CD4-positive, CD25-positive, alpha-beta regulatory T cell (primary cell): Measurements from ENCODE around the gene FBXO33. TPM values are rescaled to one million over a fixed set of nuclear protein-coding genes. Genes with fewer than 3 reads are reported as not detected.
"Not testable (repeated sequence)": the region's sequence is repeated elsewhere in the genome, so short reads cannot be mapped to it uniquely, and the experiment has no call there.

Experiments used
- ATAC-seq, 2 donors: fragments of 150-1000 bp; cut with Tn5 transposase; one replicate each; pipeline ENCODE4 v1.10.0; 2021; ENCODE audit warnings: low read depth in 2 of 2, moderate number of reproducible peaks in 2 of 2, moderate library complexity in 1 of 2
- DNase-seq, 3 donors: peaks; one replicate each; pipeline versions ENCODE4 v3.0.0 to v3.0.0-alpha.2; 2012 to 2022; ENCODE audit warnings: mixed read lengths in 1 of 3
- H3K27ac ChIP-seq: one replicate; pipeline ENCODE4 v1.7.0; 2013; ENCODE audit warnings: mild to moderate bottlenecking, low read length; ENCODE audit not compliant: insufficient read depth, poor library complexity, severe bottlenecking
- H3K27me3 ChIP-seq: one replicate; pipeline ENCODE4 v1.7.0; 2013; ENCODE audit warnings: low read length; ENCODE audit not compliant: control insufficient read depth, insufficient read depth
- H3K36me3 ChIP-seq: one replicate; pipeline ENCODE4 v1.7.0; 2013; ENCODE audit warnings: mild to moderate bottlenecking, low read length, moderate library complexity; ENCODE audit not compliant: control insufficient read depth, insufficient read depth
- H3K4me1 ChIP-seq: 2 replicates; pipeline ENCODE4 v1.7.0; 2013; ENCODE audit warnings: mild to moderate bottlenecking, low read length; ENCODE audit not compliant: insufficient read depth, control insufficient read depth, poor library complexity, severe bottlenecking
- H3K4me3 ChIP-seq: one replicate; pipeline ENCODE4 v1.7.0; 2013; ENCODE audit warnings: low read depth, mild to moderate bottlenecking, low read length, moderate library complexity
- H3K9me3 ChIP-seq, 2 experiments: 1 replicate in 1 of 2; 2 replicates in 1 of 2; pipeline ENCODE4 v1.7.0; 2013; ENCODE audit warnings: low read length in 2 of 2, mild to moderate bottlenecking in 1 of 2, moderate library complexity in 1 of 2; ENCODE audit not compliant: control insufficient read depth in 2 of 2
- H3K27ac Mint-ChIP-seq, 3 donors: one replicate each; pipeline ENCODE4 v1.8.0; 2020 to 2022; ENCODE audit warnings: mild to moderate bottlenecking in 3 of 3, mixed read lengths in 3 of 3, moderate library complexity in 2 of 3
- H3K27me3 Mint-ChIP-seq: one replicate; pipeline ENCODE4 v1.8.0; 2022; ENCODE audit warnings: mild to moderate bottlenecking, mixed read lengths
- H3K36me3 Mint-ChIP-seq: one replicate; pipeline ENCODE4 v1.8.0; 2020; ENCODE audit warnings: mixed read lengths
- H3K4me1 Mint-ChIP-seq, 4 donors: one replicate each; pipeline ENCODE4 v1.8.0; 2020 to 2022; ENCODE audit warnings: mixed read lengths in 4 of 4, mild to moderate bottlenecking in 1 of 4
- H3K4me3 Mint-ChIP-seq, 4 donors: one replicate each; pipeline ENCODE4 v1.8.0; 2020 to 2022; ENCODE audit warnings: mild to moderate bottlenecking in 4 of 4, mixed read lengths in 4 of 4, moderate library complexity in 3 of 4
- H3K9me3 Mint-ChIP-seq, 7 donors: one replicate each; pipeline ENCODE4 v1.8.0; 2020 to 2022; ENCODE audit warnings: mixed read lengths in 7 of 7, mild to moderate bottlenecking in 3 of 7, moderate library complexity in 2 of 7
- polyA plus RNA-seq, 4 donors: library from polyadenylated mRNA; unstranded; fragments of 300-500 nt; fragmentation: Illumina TruSeq; gene quantifications; one replicate each; pipeline ENCODE4 v1.2.3, GENCODE V29; 2021
- total RNA-seq: library from RNA; stranded (reverse); gene quantifications from one replicate; pipeline ENCODE4 v1.2.3, GENCODE V29; 2022

Gene FBXO33
- total and polyA plus RNA-seq, 5 donors from 2014 or later, result 16.0 to 59.9 (median 18.6) TPM

DNA sequence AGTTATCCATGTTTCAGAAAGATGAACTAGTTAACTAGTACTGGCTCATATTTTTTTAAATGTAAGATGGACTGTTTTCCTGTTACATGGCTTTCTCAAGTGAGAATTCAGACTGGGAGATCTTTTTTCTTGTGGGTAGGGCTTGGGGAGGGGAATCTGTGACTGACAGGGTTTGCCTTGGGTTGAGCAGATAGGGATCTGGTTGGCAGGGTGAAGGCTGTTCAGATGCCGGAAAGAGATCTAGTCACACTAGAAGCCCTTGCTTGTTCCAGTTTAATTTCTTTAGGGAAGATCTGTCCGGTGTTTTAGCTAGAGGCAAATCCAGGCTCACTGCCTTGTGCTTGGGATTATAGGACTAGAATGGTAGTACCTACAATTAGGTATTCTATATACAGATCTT is 63.2 kb downstream of the FBXO33 start:
- Mint-ChIP-seq H3K9me3 (peaks cover 0 to 18% (median 0%) of the 10 kb centered on the region in 7 donors), H3K27ac (no peak overlapping the region)
- no peak overlapping the region for H3K4me3 ChIP-seq

DNA sequence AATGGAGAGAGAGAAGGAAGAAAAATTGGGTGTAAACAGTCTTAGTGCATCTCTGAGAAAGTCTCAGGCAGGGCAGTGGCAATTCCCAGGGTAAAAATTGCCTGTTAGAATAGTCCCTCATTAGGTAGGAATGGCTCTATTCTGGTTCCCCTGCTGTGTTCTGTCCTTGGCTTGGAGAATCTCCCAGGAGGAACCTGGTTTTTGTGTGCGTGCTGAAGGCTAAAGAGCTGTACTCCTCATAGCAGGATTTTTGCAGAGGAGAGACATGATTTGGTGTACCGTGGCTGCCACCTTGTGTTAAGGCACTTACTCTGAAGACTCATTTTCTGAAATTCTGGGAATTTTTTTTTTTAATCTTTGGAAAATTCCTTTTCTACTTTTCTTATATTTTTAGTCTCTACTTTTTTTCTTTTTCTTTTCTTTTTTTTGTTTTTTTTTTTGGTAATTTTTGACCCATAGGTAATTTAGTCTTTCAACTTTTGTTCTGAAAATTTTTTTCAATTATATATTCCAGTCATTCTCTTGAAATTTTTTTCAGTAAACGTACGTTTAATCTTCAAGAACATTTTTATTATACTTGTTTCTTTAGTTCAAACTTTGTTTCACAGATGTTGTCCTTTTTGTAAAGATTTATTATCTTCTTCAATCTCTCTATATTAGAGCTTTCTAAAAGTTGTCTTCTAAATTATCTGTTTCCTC is 63.8 kb downstream of the FBXO33 start:
- H3K4me1 ChIP-seq, result no peaks in the 10 kb centered on the region
- DNase-seq (peak in 2 of 3 donors; percentile 12 to 40), ATAC-seq (no peak)
- no peak overlapping the region for H3K4me3 ChIP-seq
- Mint-ChIP-seq H3K27me3 (no peaks in the 10 kb centered on the region), H3K9me3 (peaks cover 0 to 24% (median 2%) of the 10 kb centered on the region in 7 donors), H3K27ac (peak overlapping the region in 1 of 3 donors; percentile 57), H3K4me3 (no peak overlapping the region), H3K4me1 (peaks cover 5 to 16% (median 5%) of the 10 kb centered on the region in 4 donors), H3K36me3 (peaks cover 45% of the 10 kb centered on the region)
- no peaks in the 10 kb centered on the region for H3K27me3 ChIP-seq
- no peak overlapping the region for H3K27ac ChIP-seq
- H3K36me3 ChIP-seq, result peaks cover 12% of the 10 kb centered on the region
- H3K9me3 ChIP-seq, result peaks cover 11 to 12% of the 10 kb centered on the region in 2 experiments

More for the DNA sequence above, 63.2 kb downstream of the FBXO33 start:
- peaks cover 7% of the 10 kb centered on the region for H3K36me3 ChIP-seq
- no peaks in the 10 kb centered on the region for H3K27me3 ChIP-seq
- no peak overlapping the region for H3K4me3 Mint-ChIP-seq
- no peaks in the 10 kb centered on the region for H3K4me1 ChIP-seq
- peaks cover 42% of the 10 kb centered on the region for H3K36me3 Mint-ChIP-seq
- ATAC-seq (no peak), DNase-seq (no peak)
- H3K9me3 ChIP-seq, result peaks cover 9 to 11% of the 10 kb centered on the region in 2 experiments
- no peak overlapping the region for H3K27ac ChIP-seq
- H3K4me1 Mint-ChIP-seq, result peaks cover 5 to 11% (median 5%) of the 10 kb centered on the region in 4 donors
- no peaks in the 10 kb centered on the region for H3K27me3 Mint-ChIP-seq

DNA sequence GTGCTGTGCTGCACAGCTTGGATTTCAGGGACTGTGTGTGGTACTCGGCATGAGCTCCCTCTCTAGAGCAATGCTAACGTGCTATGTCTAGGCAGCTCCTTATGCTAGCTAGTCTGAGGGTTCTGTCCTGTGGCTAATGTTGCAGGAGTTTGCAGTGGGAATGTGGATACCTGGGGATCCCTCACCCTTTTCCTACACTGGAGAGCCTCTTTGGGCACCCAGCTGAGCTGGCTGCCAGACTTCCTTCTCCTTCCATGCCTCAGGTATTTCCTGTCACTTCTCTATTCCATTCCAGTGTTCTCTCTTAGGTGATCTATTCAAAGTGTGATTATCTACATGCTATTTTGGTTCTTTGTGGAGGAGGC is 64.9 kb downstream of the FBXO33 start:
- H3K36me3 ChIP-seq, result peaks cover 18% of the 10 kb centered on the region
- peaks cover 5 to 22% (median 9%) of the 10 kb centered on the region in 4 donors for H3K4me1 Mint-ChIP-seq
- H3K27me3 ChIP-seq, result no peaks in the 10 kb centered on the region
- H3K27me3 Mint-ChIP-seq, result no peaks in the 10 kb centered on the region
- peaks cover 11 to 15% of the 10 kb centered on the region in 2 experiments for H3K9me3 ChIP-seq
- H3K4me3 ChIP-seq, result no peak overlapping the region
- no peak overlapping the region for H3K4me3 Mint-ChIP-seq
- peaks cover 51% of the 10 kb centered on the region for H3K36me3 Mint-ChIP-seq
- H3K4me1 ChIP-seq, result no peaks in the 10 kb centered on the region
- no peak overlapping the region for H3K27ac ChIP-seq
- ATAC-seq (no peak), DNase-seq (no peak)
- peaks cover 0 to 34% (median 6%) of the 10 kb centered on the region in 7 donors for H3K9me3 Mint-ChIP-seq
- H3K27ac Mint-ChIP-seq, result peak overlapping the region in 1 of 3 donors; percentile 9

DNA sequence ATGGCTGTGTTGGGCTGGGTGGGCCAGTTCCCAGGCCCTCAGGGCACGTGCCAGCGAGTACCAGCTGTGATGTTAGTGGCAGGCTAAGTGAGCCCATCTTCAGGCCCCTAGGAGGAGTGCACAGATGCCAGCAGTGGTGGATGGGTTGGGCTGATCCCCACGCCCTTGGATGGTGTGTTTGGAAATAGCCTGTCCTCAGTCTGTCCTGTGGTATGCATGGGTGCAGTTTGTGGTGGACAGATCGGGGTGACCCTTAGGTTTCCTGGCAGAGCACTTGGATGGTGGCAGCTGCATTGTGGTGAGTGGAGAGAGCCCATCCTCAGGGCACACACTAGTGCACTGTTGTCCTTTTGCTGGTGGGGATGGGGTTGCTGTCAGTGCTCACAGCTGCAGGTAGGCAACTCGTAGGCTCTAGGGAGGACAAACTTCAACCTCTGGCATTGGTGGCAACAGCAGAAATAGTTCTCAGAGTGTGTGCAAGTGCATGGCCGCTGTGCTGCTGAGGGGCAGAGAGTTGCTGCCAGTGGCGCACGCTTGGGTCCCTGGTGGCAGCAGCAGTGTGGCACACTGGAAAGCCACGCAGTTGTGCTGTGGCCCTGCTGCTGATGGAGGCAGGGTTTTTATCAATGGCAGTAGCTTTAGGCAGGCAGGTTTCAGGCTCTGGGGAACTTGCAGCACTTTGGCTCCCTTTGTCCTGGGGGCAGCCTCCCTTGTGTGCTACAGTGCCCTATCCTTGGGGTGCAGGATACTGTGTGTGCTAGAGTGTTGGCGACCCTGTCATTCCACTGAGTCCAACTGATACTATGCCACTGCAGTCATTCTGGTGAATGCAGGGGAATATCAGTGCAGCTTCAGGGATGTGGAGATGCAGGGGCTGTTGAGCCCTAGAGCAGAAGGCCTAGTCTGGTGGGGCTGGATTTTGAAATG is 65.5 kb downstream of the FBXO33 start:
- Histone ChIP-seq H3K4me3 (no peak overlapping the region), H3K27me3 (no peaks in the 10 kb centered on the region), H3K27ac (no peak overlapping the region), H3K9me3 (peaks cover 11 to 15% of the 10 kb centered on the region in 2 experiments), H3K4me1 (no peaks in the 10 kb centered on the region), H3K36me3 (peaks cover 18% of the 10 kb centered on the region)
- H3K4me3 Mint-ChIP-seq, result no peak overlapping the region
- ATAC-seq (no peak), DNase-seq (no peak)
- peaks cover 54% of the 10 kb centered on the region for H3K36me3 Mint-ChIP-seq
- no peaks in the 10 kb centered on the region for H3K27me3 Mint-ChIP-seq
- peaks cover 5 to 24% (median 9%) of the 10 kb centered on the region in 4 donors for H3K4me1 Mint-ChIP-seq
- H3K9me3 Mint-ChIP-seq, result peaks cover 0 to 34% (median 8%) of the 10 kb centered on the region in 7 donors
- peak overlapping the region in 1 of 3 donors; percentile 12 for H3K27ac Mint-ChIP-seq

DNA sequence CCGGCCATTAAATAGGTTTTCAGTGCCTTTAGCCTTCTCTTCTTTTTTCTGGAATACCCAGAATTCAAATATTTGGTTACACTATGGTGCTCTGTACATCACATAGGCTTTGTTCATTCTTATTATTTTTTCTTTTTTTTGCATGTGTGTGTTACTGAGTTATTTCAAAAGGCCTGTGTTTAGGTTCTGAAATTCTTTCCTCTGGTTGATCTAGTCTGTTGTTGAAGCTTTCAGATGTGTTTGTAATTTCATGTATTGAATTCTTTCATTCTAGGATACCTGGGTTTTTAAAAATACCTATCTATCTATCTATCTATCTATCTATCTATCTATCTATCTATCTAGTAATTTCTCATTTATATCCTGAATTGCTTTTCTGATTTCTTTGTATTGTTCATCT is 66.9 kb downstream of the FBXO33 start:
- ATAC-seq (no peak), DNase-seq (no peak)
- peaks cover 3% of the 10 kb centered on the region for H3K27me3 Mint-ChIP-seq
- peaks cover 0 to 34% (median 8%) of the 10 kb centered on the region in 7 donors for H3K9me3 Mint-ChIP-seq
- H3K9me3 ChIP-seq, result peaks cover 11 to 15% of the 10 kb centered on the region in 2 experiments
- no peaks in the 10 kb centered on the region for H3K27me3 ChIP-seq
- peaks cover 8 to 32% (median 11%) of the 10 kb centered on the region in 4 donors for H3K4me1 Mint-ChIP-seq
- no peaks in the 10 kb centered on the region for H3K4me1 ChIP-seq
- H3K36me3 Mint-ChIP-seq, result peaks cover 60% of the 10 kb centered on the region
- H3K27ac ChIP-seq, result no peak overlapping the region
- no peak overlapping the region for H3K4me3 Mint-ChIP-seq
- H3K27ac Mint-ChIP-seq, result no peak overlapping the region
- peaks cover 18% of the 10 kb centered on the region for H3K36me3 ChIP-seq
- no peak overlapping the region for H3K4me3 ChIP-seq

DNA sequence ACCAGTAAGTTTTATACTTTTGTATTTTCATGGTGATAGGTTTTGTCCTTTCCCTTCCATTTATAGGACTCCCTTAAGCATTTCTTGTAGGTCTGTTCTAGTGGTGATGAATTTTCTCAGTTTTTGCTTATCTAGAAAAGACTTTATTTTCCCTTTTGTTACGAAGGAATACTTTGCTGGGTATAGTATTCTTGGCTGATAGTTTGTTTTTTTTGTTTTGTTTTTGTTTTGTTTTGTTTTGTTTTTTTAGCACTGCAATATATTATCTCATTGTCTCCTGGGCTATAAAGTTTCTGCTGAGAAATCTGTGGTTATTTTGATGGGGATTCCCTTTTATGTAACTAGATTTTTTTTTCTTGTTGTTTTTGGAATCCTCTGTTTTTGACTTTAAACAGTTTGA is 67.7 kb downstream of the FBXO33 start:
- no peaks in the 10 kb centered on the region for H3K27me3 ChIP-seq
- no peak overlapping the region for H3K27ac Mint-ChIP-seq
- no peak for DNase-seq
- peaks cover 10 to 33% (median 11%) of the 10 kb centered on the region in 4 donors for H3K4me1 Mint-ChIP-seq
- no peak overlapping the region for H3K4me3 Mint-ChIP-seq
- H3K36me3 ChIP-seq, result peaks cover 19% of the 10 kb centered on the region
- no peaks in the 10 kb centered on the region for H3K4me1 ChIP-seq
- H3K9me3 Mint-ChIP-seq, result peaks cover 0 to 34% (median 9%) of the 10 kb centered on the region in 7 donors
- no peak overlapping the region for H3K4me3 ChIP-seq
- H3K36me3 Mint-ChIP-seq, result peaks cover 68% of the 10 kb centered on the region
- peaks cover 5% of the 10 kb centered on the region for H3K27me3 Mint-ChIP-seq
- no peak overlapping the region for H3K27ac ChIP-seq
- ATAC-seq, result no peak
- H3K9me3 ChIP-seq, result peaks cover 11 to 15% of the 10 kb centered on the region in 2 experiments

DNA sequence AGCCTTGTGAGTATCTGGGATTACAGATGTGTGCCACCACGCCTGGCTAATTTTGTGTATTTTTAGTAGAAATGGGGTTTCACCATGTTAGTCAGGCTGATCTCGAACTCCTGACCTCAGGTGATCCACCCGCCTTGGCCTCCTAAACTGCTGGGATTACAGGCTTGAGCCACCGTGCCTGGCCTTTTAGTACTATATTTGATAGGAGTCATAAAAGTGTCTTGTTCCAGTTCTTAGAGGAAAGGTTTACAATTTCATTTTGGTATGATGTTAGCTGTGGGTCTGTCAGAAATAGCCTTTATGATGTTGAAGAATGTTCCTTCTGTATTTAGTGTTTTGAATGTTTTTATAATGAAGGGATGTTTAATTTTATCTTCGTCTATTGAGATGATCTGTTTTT is 70.7 kb downstream of the FBXO33 start:
- H3K27ac Mint-ChIP-seq, DNase-seq, H3K27ac ChIP-seq, ATAC-seq, H3K27me3 ChIP-seq, H3K27me3 Mint-ChIP-seq, H3K4me3 Mint-ChIP-seq, H3K4me3 ChIP-seq, H3K4me1 ChIP-seq: not testable (repeated sequence)
- H3K9me3 ChIP-seq, result peaks cover 11 to 15% of the 10 kb centered on the region in 2 experiments
- H3K36me3 ChIP-seq, result peaks cover 19% of the 10 kb centered on the region
- Mint-ChIP-seq H3K9me3 (peaks cover 0 to 37% (median 9%) of the 10 kb centered on the region in 7 donors), H3K4me1 (peaks cover 7 to 22% (median 11%) of the 10 kb centered on the region in 4 donors), H3K36me3 (peaks cover 82% of the 10 kb centered on the region)
